Activated CD4-positive, alpha-beta memory T cell treated with anti-CD3 and anti-CD28 coated beads for 36 hours (primary cell): ENCODE results near the gene STXBP6. TPM values are rescaled to one million over a fixed set of nuclear protein-coding genes. Genes with fewer than 3 reads are reported as not detected.
"Not testable (repeated sequence)": the region's sequence is repeated elsewhere in the genome, so short reads cannot be mapped to it uniquely, and the experiment has no call there.

ENCODE experiments used
- CTCF ChIA-PET: fragments of 350-600 bp; sonication (Branson Sonifier 250); formaldehyde crosslinking; loops from one replicate; lab custom pipeline; 2021; ENCODE audit warnings: antibody characterized with exemption, inconsistent platforms; lab: Charles Lee
- POLR2A ChIA-PET: fragments of 350-600 bp; sonication (Branson Sonifier 250); formaldehyde crosslinking; loops from one replicate; lab custom pipeline; 2021; ENCODE audit warnings: antibody characterized with exemption; lab: Charles Lee
- DNase-seq: peaks from one replicate; pipeline ENCODE4 v3.0.0-alpha.2; 2020
- H3K27ac Mint-ChIP-seq: one replicate; pipeline ENCODE4 v1.8.0; 2021; ENCODE audit warnings: mixed read lengths
- H3K27me3 Mint-ChIP-seq: one replicate; pipeline ENCODE4 v1.8.0; 2021; ENCODE audit warnings: mixed read lengths
- H3K36me3 Mint-ChIP-seq: one replicate; pipeline ENCODE4 v1.8.0; 2021; ENCODE audit warnings: mixed read lengths
- H3K4me1 Mint-ChIP-seq: one replicate; pipeline ENCODE4 v1.8.0; 2021; ENCODE audit warnings: low read depth, mixed read lengths
- H3K4me3 Mint-ChIP-seq: one replicate; pipeline ENCODE4 v1.8.0; 2021; ENCODE audit warnings: mild to moderate bottlenecking, mixed read lengths
- H3K9me3 Mint-ChIP-seq: one replicate; pipeline ENCODE4 v1.8.0; 2021; ENCODE audit warnings: mixed read lengths
- intact Hi-C: fragments of 100-400 bp; cut with micrococcal nuclease; formaldehyde crosslinking; loops from one replicate; pipeline ENCODE4 v1.15.1; 2023
- total RNA-seq, 2 experiments: library from RNA; stranded (reverse); gene quantifications; one replicate each; pipeline ENCODE4 v1.2.3, GENCODE V29; 2021

The STXBP6 gene
- total RNA-seq, 2 experiments from 2014 or later, result not detected

DNA sequence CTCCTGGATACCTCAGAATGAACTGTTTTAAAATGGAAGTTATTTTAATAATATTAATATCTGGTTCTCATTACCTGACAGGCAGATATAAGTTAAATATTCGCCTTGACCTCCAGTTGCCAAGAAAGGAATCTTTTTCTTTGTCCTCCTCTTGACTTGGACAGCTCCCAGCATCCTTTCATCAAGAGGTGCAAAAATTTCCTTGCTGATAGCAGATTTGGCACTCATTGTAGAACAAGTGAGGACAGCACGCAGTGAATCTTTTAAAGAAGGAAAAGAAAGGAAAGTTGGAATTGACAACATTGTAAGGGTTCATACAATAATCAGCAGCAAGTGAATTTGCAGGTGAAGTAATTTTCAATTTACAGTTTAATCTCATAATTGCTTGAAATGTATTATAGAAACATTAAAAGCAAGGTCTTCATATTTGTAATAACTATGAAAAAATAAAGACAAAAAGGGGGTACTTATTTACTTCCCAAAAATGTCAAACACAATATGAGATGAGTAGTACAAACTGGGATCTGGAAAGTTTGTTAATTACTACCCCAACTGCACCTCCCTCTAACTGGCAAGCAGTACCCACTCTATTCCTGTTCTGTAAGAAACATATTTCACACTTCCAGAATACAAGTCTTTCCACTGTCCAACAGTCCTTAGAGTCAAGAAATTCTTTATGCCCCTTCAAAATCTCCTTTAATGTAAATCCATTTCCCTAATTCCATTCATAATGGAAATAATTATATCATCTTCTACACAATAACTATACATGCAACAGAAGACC, 75.2 kb downstream of the STXBP6 start:
- Mint-ChIP-seq H3K9me3 (no peaks in the 10 kb centered on the region), H3K36me3 (no peaks in the 10 kb centered on the region), H3K4me1 (no peaks in the 10 kb centered on the region), H3K27me3 (peaks cover 8% of the 10 kb centered on the region), H3K27ac (no peak overlapping the region), H3K4me3 (no peak overlapping the region)
- ChIA-PET CTCF (no interaction called here), POLR2A (interaction anchor here (0.6 kb wide), 1 partner anchor 171 kb away, joined by 3 read pairs; no protein-coding TSS in a partner anchor)
- no peak for DNase-seq
- intact Hi-C loops, result no loop called here

DNA sequence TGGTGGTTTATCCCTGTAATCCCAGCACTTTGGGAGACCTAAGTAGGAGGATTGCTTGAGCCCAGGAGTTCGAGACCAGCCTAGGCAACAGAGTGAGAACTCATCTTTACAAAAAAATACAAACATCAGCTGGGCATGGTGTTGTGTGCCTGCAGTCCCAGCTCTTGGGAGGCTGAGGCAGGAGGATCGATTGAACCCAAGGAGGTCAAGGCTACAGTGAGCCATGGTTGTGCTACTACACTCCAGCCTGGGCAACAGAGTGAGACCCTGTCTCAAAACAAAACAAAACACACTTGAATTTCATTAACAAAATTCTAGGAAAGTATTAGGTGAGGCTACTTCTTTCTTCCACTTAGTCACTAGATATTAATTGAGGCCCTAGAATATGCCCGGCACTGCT, 77.1 kb downstream of the STXBP6 start:
- no peak overlapping the region for H3K27ac Mint-ChIP-seq
- ChIA-PET POLR2A (no interaction called here), CTCF (interaction anchor here (1.1 kb wide), 1 partner anchor 9 kb away, joined by 3 read pairs; no protein-coding TSS in a partner anchor)
- H3K27me3 Mint-ChIP-seq, result peaks cover 7% of the 10 kb centered on the region
- intact Hi-C loops, result no loop called here
- no peak for DNase-seq
- H3K9me3 Mint-ChIP-seq, result no peaks in the 10 kb centered on the region
- no peaks in the 10 kb centered on the region for H3K4me1 Mint-ChIP-seq
- no peak overlapping the region for H3K4me3 Mint-ChIP-seq
- H3K36me3 Mint-ChIP-seq, result no peaks in the 10 kb centered on the region

DNA sequence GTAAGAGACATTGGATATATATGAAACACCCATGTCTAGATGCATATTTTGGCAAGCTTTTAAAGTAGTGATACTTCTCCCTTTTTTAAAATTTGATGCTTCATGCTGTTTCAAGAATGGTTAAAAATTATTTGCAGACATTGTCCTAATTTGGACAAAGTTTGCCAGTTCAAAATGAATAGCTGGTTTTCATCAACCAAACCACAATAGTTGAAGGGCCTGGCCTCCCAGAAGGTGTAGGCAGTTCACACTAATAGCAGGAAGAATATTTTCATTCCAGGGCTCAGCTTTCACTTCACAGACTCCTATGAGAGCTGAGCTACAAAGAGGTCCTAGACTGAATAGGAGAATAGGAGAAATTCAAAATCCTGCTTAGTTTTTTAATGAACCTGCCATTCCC, 78.7 kb downstream of the STXBP6 start:
- DNase-seq, result no peak
- no peak overlapping the region for H3K27ac Mint-ChIP-seq
- intact Hi-C loops, result no loop called here
- H3K4me1 Mint-ChIP-seq, result no peaks in the 10 kb centered on the region
- peaks cover 5% of the 10 kb centered on the region for H3K27me3 Mint-ChIP-seq
- H3K9me3 Mint-ChIP-seq, result no peaks in the 10 kb centered on the region
- CTCF ChIA-PET, result no interaction called here
- no peak overlapping the region for H3K4me3 Mint-ChIP-seq
- no peaks in the 10 kb centered on the region for H3K36me3 Mint-ChIP-seq
- POLR2A ChIA-PET, result no interaction called here

DNA sequence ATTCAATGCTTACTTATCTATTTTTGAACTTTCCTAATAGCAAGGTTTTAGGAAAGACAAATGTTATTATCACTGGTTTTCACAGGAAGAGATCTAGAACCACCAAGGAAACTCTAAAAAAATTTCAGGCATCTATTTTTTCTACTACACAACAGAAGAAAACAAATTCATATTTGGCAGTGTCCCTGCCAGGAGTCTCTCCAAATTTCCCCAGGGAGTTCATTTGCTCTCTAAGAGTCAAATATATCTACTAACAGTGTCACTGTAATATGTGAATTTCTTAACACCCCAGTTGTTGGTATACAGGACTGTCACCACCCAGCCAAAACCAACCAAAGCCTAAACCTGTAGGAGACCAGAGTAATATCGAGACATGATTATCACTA, 83.4 kb downstream of the STXBP6 start:
- Mint-ChIP-seq H3K4me3 (no peak overlapping the region), H3K27ac (no peak overlapping the region), H3K4me1 (no peaks in the 10 kb centered on the region), H3K27me3 (peaks cover 2% of the 10 kb centered on the region), H3K9me3 (no peaks in the 10 kb centered on the region), H3K36me3 (no peaks in the 10 kb centered on the region)
- ChIA-PET POLR2A (no interaction called here), CTCF (no interaction called here)
- DNase-seq, result no peak
- intact Hi-C loops, result no loop called here

- POLR2A ChIA-PET, result no interaction called here
- no peak overlapping the region for H3K27ac Mint-ChIP-seq
- CTCF ChIA-PET, result no interaction called here
Measured at GRCh38 chr14:24965934-24966578, 83.9 kb downstream of the STXBP6 start.

DNA sequence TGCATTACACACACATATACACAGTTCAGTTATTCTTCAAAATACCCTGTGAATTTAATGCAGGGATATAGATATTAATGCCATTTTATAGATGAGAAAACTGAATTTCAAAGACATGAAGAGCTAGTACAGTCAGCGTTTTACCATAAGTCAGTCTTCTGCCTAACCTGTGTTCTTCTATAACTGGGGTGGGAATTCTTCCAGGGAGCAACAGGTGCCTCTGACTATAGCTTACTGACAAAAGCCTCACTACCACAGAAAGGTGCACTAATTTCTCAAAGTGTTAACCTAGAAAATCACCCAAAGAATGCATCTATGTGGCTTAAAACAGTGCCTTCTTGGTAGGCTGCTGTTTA, 84.4 kb downstream of the STXBP6 start:
- Mint-ChIP-seq H3K27me3 (peaks cover 2% of the 10 kb centered on the region), H3K36me3 (no peaks in the 10 kb centered on the region), H3K4me1 (no peaks in the 10 kb centered on the region), H3K9me3 (no peaks in the 10 kb centered on the region), H3K27ac (no peak overlapping the region), H3K4me3 (no peak overlapping the region)
- no peak for DNase-seq
- ChIA-PET POLR2A (no interaction called here), CTCF (no interaction called here)
- intact Hi-C loops, result no loop called here

More at GRCh38 chr14:24965934-24966578, 83.9 kb downstream of the STXBP6 start:
- DNase-seq, result no peak
- H3K4me1 Mint-ChIP-seq, result no peaks in the 10 kb centered on the region
- peaks cover 2% of the 10 kb centered on the region for H3K27me3 Mint-ChIP-seq
- H3K36me3 Mint-ChIP-seq, result no peaks in the 10 kb centered on the region
- H3K4me3 Mint-ChIP-seq, result no peak overlapping the region
- no peaks in the 10 kb centered on the region for H3K9me3 Mint-ChIP-seq
- intact Hi-C loops, result no loop called here

GRCh38 chr14:24964591-24964990, 85.4 kb downstream of the STXBP6 start:
- intact Hi-C loops, result no loop called here
- ChIA-PET POLR2A (no interaction called here), CTCF (interaction anchor here (0.7 to 1.0 kb wide), 2 partner anchors 8 to 1337 kb away, joined by 3 read pairs; no protein-coding TSS in a partner anchor)
- no peaks in the 10 kb centered on the region for H3K9me3 Mint-ChIP-seq
- H3K36me3 Mint-ChIP-seq, result no peaks in the 10 kb centered on the region
- DNase-seq, result no peak
- H3K4me1 Mint-ChIP-seq, result no peaks in the 10 kb centered on the region
- H3K27ac Mint-ChIP-seq, result no peak overlapping the region
- peaks cover 2% of the 10 kb centered on the region for H3K27me3 Mint-ChIP-seq
- H3K4me3 Mint-ChIP-seq, result no peak overlapping the region

DNA sequence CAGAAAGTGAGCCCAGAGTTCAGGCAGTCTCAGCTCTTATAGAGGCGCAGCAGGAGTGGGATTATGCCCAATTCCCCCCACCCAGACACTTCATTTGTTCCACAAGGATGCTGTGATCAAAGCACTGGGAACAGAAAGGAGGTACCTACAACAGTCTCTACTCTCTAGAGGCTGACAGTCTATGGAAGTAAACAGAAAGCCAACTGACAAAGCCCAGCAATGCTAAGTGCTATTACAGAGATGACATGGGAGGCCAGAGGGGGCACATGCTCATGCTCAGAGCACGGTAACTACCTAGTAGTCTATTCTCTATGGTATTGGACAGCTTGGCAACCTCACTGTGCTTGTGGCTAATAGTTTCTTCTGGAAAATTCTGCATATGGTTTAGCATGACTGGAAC, 85.9 kb downstream of the STXBP6 start:
- POLR2A ChIA-PET, result no interaction called here
- Mint-ChIP-seq H3K27me3 (peaks cover 2% of the 10 kb centered on the region), H3K27ac (no peak overlapping the region), H3K4me1 (no peaks in the 10 kb centered on the region), H3K9me3 (no peaks in the 10 kb centered on the region), H3K36me3 (no peaks in the 10 kb centered on the region), H3K4me3 (no peak overlapping the region)
- DNase-seq, result no peak
- CTCF ChIA-PET, result interaction anchor here (1.0 kb wide), 1 partner anchor 8 kb away, joined by 3 read pairs; no protein-coding TSS in a partner anchor
- intact Hi-C loops, result no loop called here

DNA sequence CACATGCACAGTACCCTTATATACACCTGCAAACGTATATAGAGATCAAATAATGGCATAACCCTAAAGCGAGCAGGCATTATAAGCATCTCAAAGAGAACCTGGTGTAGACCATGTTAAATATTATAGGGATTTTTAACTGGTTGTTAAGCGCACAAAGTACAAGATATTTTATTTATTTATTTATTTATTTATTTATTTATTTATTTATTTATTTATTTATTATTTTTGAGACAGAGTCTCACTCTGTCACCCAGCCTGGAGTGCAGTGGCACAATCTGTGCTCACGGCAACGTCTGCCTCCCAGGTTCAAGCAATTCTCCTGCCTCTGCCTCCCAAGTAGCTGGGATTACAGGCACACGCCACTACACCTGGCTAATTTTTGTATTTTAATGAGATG, 87.8 kb downstream of the STXBP6 start:
- H3K4me1 Mint-ChIP-seq, intact Hi-C loops, H3K36me3 Mint-ChIP-seq, H3K27me3 Mint-ChIP-seq, H3K4me3 Mint-ChIP-seq, POLR2A ChIA-PET, H3K27ac Mint-ChIP-seq, H3K9me3 Mint-ChIP-seq, CTCF ChIA-PET, DNase-seq: not testable (repeated sequence)

DNA sequence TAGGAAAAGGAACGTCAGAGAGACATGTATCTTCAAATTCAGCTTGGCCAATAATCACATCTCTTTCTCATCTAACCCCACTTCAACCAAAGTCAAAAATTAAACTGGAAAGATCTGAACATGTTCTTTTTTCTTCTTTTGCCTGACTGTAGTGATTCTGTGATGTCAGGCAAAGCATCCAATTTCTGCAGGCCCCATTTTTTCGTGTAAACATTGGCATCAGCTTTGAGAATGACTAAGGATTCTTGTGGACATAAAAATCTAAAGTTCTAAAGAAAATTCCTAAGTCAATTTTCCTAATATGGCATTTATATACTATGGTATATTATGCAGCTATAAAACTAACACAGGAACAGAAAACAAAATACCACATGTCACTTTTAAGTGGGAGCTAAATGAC, 89.1 kb downstream of the STXBP6 start:
- CTCF ChIA-PET, result no interaction called here
- no peak overlapping the region for H3K27ac Mint-ChIP-seq
- no peaks in the 10 kb centered on the region for H3K4me1 Mint-ChIP-seq
- intact Hi-C loops, result no loop called here
- DNase-seq, result no peak
- POLR2A ChIA-PET, result no interaction called here
- no peaks in the 10 kb centered on the region for H3K9me3 Mint-ChIP-seq
- H3K36me3 Mint-ChIP-seq, result no peaks in the 10 kb centered on the region
- peaks cover 2% of the 10 kb centered on the region for H3K27me3 Mint-ChIP-seq
- no peak overlapping the region for H3K4me3 Mint-ChIP-seq

DNA sequence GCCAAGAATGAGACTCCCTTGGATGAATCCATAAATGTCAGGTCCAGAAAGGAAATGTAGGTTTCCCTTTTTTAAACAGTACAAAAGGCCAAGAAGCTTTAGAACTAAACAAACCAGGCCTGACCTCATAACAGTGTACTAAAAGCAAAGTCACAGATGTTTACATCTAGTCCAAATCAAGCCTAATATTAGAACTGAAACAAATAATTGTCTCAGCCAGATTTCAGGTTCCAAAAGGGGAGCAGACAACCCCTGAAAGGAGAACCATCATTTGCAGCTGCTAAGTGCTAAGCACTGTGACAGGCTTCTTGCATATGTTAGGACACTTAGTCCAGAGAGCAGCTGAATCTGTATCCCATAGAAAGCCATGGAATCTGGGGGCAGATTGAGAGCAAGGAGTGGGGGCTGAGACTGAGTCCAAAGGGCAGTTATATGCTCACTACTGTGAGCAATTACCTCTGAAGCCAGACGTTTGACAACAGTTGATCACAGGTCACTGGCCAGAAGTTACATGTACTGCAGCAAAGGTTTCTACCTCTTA, 90.1 kb downstream of the STXBP6 start:
- no peak overlapping the region for H3K27ac Mint-ChIP-seq
- peaks cover 2% of the 10 kb centered on the region for H3K27me3 Mint-ChIP-seq
- H3K4me3 Mint-ChIP-seq, result no peak overlapping the region
- H3K4me1 Mint-ChIP-seq, result no peaks in the 10 kb centered on the region
- intact Hi-C loops, result no loop called here
- H3K9me3 Mint-ChIP-seq, result no peaks in the 10 kb centered on the region
- DNase-seq, result no peak
- ChIA-PET CTCF (no interaction called here), POLR2A (no interaction called here)
- no peaks in the 10 kb centered on the region for H3K36me3 Mint-ChIP-seq

GRCh38 chr14:24958271-24958670, 91.7 kb downstream of the STXBP6 start:
- Mint-ChIP-seq H3K4me3 (no peak overlapping the region), H3K27me3 (peaks cover 7% of the 10 kb centered on the region), H3K4me1 (no peaks in the 10 kb centered on the region), H3K27ac (no peak overlapping the region), H3K9me3 (no peaks in the 10 kb centered on the region), H3K36me3 (no peaks in the 10 kb centered on the region)
- no peak for DNase-seq
- CTCF ChIA-PET, result no interaction called here
- intact Hi-C loops, result no loop called here
- POLR2A ChIA-PET, result no interaction called here
